ENCODE measurements around the gene LY6G6C.

The LY6G6C gene

GRCh38 chr6:31690231-31691077, 31.1 kb downstream of the LY6G6C start:
- POLR2A ChIA-PET = interaction anchor here (0.9 to 6.3 kb wide), 5 partner anchors 12 to 137 kb away, joined by 3 to 30 read pairs (median 4); partner anchors contain the start of genes ABHD16A, C6orf47, GPANK1 and HSPA1B
- TF ChIP-seq ELF4 (IDR thresholded peaks at IDR 0.05) (no peak), BHLHE40 (IDR thresholded peaks at IDR 0.05; ENCODE audit: borderline replicate concordance) (no peak), FOXK2 (IDR thresholded peaks at IDR 0.05) (no peak), HDGF (IDR thresholded peaks at IDR 0.05; ENCODE audit: borderline replicate concordance) (no peak), ZNF384 (IDR thresholded peaks at IDR 0.05) (no peak), LEF1 (IDR thresholded peaks at IDR 0.05; ENCODE audit: borderline replicate concordance) (no peak), TARDBP (IDR thresholded peaks at IDR 0.05) (no peak), ARNT (IDR thresholded peaks at IDR 0.05) (no peak), FOXA1 (IDR thresholded peaks at IDR 0.05) (no peak), NFRKB (IDR thresholded peaks at IDR 0.05) (no peak), FOXM1 (IDR thresholded peaks at IDR 0.05; ENCODE audit: borderline replicate concordance) (no peak), SP1 (IDR thresholded peaks at IDR 0.05) (no peak), L3MBTL2 (conservative IDR thresholded peaks at IDR 0.05) (no peak), CTBP1 (IDR thresholded peaks at IDR 0.05; ENCODE audit: borderline replicate concordance) (no peak), PKNOX1 (IDR thresholded peaks at IDR 0.05) (no peak), SUZ12 (IDR thresholded peaks at IDR 0.05) (no peak)
- CTCF ChIA-PET = interaction anchor here (0.6 kb wide), 1 partner anchor 10 kb away, joined by 3 read pairs; no protein-coding TSS in a partner anchor
- no peak for DNase-seq (ENCODE audit: extremely low spot score)

DNA sequence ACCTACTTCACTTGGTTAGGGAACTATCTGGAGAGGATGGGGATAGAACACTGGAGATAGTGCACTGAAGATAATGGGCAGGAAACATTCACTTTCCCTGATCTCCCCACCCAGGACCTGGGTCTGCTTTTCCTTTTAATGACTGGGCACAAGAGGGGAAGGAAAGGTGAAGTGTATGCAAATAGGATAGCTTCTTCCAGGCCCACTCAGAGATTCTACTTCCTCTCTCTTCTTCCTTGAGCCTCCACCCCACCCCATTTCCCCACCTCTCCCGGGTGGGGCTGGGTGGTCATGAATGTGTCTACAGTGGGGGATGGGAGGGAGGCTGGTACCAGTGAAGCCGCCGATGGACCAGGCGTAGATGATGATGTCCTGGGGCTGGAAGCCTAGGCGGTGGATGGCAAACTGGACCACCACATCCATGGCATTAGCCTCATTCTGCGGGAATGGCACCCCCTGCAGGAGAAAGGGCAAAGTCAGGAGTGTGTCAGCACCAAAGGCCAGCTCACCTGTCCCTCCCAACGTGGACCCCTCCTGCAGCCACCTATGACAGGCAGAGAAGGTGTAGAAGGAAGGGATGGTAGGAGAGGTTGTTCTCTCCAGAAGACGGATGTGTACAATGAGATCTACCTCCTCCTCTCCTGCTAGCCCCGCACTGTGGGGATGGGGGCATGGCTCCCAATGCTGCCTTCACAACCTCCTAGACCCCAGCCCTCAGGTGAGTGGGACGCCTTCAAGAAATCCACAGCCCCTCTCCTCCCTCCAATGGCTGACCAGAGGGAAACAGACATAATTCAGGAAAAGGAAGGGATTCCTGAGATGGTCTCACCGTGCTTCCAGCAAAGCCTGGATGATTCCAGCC, 32.1 kb downstream of the LY6G6C start:
- ChIA-PET CTCF (interaction anchor here (0.6 kb wide), 1 partner anchor 11 kb away, joined by 3 read pairs; no protein-coding TSS in a partner anchor), POLR2A (interaction anchor here (0.9 to 6.3 kb wide), 4 partner anchors 13 to 138 kb away, joined by 3 to 30 read pairs (median 6); partner anchors contain the start of genes ABHD16A, C6orf47, HSPA1B and MSH5)
- no peak for TF ChIP-seq CTBP1 (IDR thresholded peaks at IDR 0.05; ENCODE audit: borderline replicate concordance)
- TF ChIP-seq FOXA1 (IDR thresholded peaks at IDR 0.05) = no peak
- no peak for TF ChIP-seq ZNF384 (IDR thresholded peaks at IDR 0.05)
- TF ChIP-seq LEF1 (IDR thresholded peaks at IDR 0.05; ENCODE audit: borderline replicate concordance) = no peak
- no peak for TF ChIP-seq SP1 (IDR thresholded peaks at IDR 0.05)
- TF ChIP-seq BHLHE40 (IDR thresholded peaks at IDR 0.05; ENCODE audit: borderline replicate concordance) = no peak
- TF ChIP-seq SUZ12 (IDR thresholded peaks at IDR 0.05) = no peak
- no peak for TF ChIP-seq HDGF (IDR thresholded peaks at IDR 0.05; ENCODE audit: borderline replicate concordance)
- TF ChIP-seq NFRKB (IDR thresholded peaks at IDR 0.05) = no peak
- no peak for TF ChIP-seq TARDBP (IDR thresholded peaks at IDR 0.05)
- no peak for TF ChIP-seq FOXM1 (IDR thresholded peaks at IDR 0.05; ENCODE audit: borderline replicate concordance)
- no peak for TF ChIP-seq ELF4 (IDR thresholded peaks at IDR 0.05)
- no peak for TF ChIP-seq PKNOX1 (IDR thresholded peaks at IDR 0.05)
- TF ChIP-seq FOXK2 (IDR thresholded peaks at IDR 0.05) = no peak
- no peak for TF ChIP-seq L3MBTL2 (conservative IDR thresholded peaks at IDR 0.05)
- TF ChIP-seq ARNT (IDR thresholded peaks at IDR 0.05) = no peak
- peak; percentile 42 for DNase-seq (ENCODE audit: extremely low spot score)

DNA sequence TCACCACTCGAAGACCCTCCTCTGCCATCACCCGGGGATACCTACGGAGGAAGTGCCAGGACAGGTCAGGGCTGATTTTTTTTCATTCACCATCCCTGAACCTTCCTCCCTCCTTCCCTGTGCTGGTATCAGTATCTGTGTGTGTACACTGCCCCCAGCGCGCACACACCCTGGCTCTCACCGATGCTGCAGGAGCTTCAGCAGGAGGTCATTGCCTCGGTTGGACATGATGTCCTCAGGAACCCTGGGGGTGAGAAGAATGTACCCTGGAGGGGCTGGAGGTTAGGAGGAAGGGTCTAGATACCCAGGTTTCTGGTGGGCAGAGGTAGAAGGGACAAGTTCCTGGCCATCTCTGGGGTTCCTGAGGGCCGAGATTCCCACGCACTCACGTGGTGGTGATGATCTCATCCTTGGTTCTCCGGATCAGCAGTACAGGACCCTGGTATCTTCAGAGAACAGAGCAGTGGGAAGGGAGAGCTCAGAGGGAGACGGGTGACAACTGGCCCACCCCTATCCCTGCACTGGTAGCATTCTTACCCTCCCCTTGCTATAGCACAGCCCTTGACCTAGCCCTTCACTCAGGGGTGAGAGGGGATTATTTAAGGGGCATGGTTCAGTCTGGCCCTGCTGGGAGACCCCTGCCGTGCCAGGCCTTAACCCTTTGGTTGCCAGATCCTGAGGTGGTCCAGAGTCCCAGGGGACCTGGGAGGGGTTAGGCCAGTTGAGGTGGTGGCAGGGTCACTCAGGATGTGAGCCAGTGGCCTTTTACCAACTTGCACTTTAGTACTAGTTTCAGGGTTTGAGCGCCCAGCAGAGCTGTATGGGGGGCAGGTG, 33.5 kb downstream of the LY6G6C start:
- DNase-seq (ENCODE audit: extremely low spot score) = no peak
- ChIA-PET POLR2A (interaction anchor here (1.7 to 1.9 kb wide), 2 partner anchors 15 to 52 kb away, joined by 6 to 7 read pairs; partner anchors contain the start of genes ABHD16A and MSH5), CTCF (no interaction called here)
- TF ChIP-seq ARNT (IDR thresholded peaks at IDR 0.05) (no peak), ELF4 (IDR thresholded peaks at IDR 0.05) (no peak), L3MBTL2 (conservative IDR thresholded peaks at IDR 0.05) (no peak), FOXM1 (IDR thresholded peaks at IDR 0.05; ENCODE audit: borderline replicate concordance) (no peak), TARDBP (IDR thresholded peaks at IDR 0.05) (no peak), PKNOX1 (IDR thresholded peaks at IDR 0.05) (no peak), FOXK2 (IDR thresholded peaks at IDR 0.05) (no peak), NFRKB (IDR thresholded peaks at IDR 0.05) (no peak), HDGF (IDR thresholded peaks at IDR 0.05; ENCODE audit: borderline replicate concordance) (no peak), ZNF384 (IDR thresholded peaks at IDR 0.05) (no peak), SUZ12 (IDR thresholded peaks at IDR 0.05) (no peak), LEF1 (IDR thresholded peaks at IDR 0.05; ENCODE audit: borderline replicate concordance) (no peak), CTBP1 (IDR thresholded peaks at IDR 0.05; ENCODE audit: borderline replicate concordance) (no peak), SP1 (IDR thresholded peaks at IDR 0.05) (no peak), FOXA1 (IDR thresholded peaks at IDR 0.05) (no peak)

DNA sequence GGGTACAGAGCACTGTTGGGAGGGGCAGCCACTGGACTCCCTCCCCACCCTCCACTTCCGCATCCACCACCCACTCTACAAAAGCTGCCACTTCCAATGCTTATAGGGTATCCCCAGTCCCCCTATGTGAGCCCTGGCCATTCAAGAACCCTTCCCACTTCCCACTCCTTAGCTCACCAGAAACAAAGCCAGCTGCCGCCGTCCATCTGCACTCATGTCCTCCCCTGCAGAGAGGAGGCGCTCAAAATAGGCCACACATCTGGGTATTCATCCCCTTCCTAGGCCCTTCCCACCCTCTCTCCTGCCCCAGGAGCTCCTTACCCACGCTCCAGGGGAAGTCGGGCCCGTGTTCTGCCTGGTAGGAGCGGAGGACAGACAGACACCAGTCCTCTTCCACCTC, 34.2 kb downstream of the LY6G6C start:
- no peak for TF ChIP-seq ZNF384 (IDR thresholded peaks at IDR 0.05)
- no peak for TF ChIP-seq ARNT (IDR thresholded peaks at IDR 0.05)
- TF ChIP-seq SP1 (IDR thresholded peaks at IDR 0.05) = no peak
- no peak for TF ChIP-seq CTBP1 (IDR thresholded peaks at IDR 0.05; ENCODE audit: borderline replicate concordance)
- no peak for TF ChIP-seq PKNOX1 (IDR thresholded peaks at IDR 0.05)
- no peak for TF ChIP-seq ELF4 (IDR thresholded peaks at IDR 0.05)
- no peak for TF ChIP-seq TARDBP (IDR thresholded peaks at IDR 0.05)
- TF ChIP-seq BHLHE40 (IDR thresholded peaks at IDR 0.05; ENCODE audit: borderline replicate concordance) = no peak
- no peak for TF ChIP-seq FOXA1 (IDR thresholded peaks at IDR 0.05)
- TF ChIP-seq HDGF (IDR thresholded peaks at IDR 0.05; ENCODE audit: borderline replicate concordance) = no peak
- no peak for DNase-seq (ENCODE audit: extremely low spot score)
- ChIA-PET CTCF (interaction anchor here (0.5 kb wide), 1 partner anchor 144 kb away, joined by 3 read pairs; no protein-coding TSS in a partner anchor), POLR2A (interaction anchor here (1.9 kb wide), 1 partner anchor 16 kb away, joined by 6 read pairs; the partner anchor contains the start of gene ABHD16A)

Measured in HEK293T (cell line).